Testis (tissue), 3 donors: Measurements from ENCODE around the gene LRRC27. TPM values are rescaled to one million over a fixed set of nuclear protein-coding genes. Genes with fewer than 3 reads are reported as not detected.

Experiments
- DNase-seq: peaks from one replicate; pipeline ENCODE4 v3.0.0-alpha.2; 2019
- H3K27ac ChIP-seq, 2 donors: fragments of 200-600 bp; sonication (generic); one replicate each; pipeline ENCODE4 v1.5.1; 2019
- H3K27me3 ChIP-seq: fragments of 200-600 bp; sonication (generic); one replicate; pipeline ENCODE4 v1.5.1; 2019
- H3K36me3 ChIP-seq: fragments of 200-600 bp; sonication (generic); one replicate; pipeline ENCODE4 v1.5.1; 2017; ENCODE audit warnings: low read depth; ENCODE audit errors: missing control alignments
- H3K4me1 ChIP-seq: fragments of 200-600 bp; sonication (generic); one replicate; pipeline ENCODE4 v1.5.1; 2019
- H3K4me3 ChIP-seq, 2 donors: fragments of 200-600 bp; sonication (generic); one replicate each; pipeline ENCODE4 v1.5.1; 2017 to 2019
- H3K9me3 ChIP-seq: fragments of 200-600 bp; sonication (generic); one replicate; pipeline ENCODE4 v1.5.1; 2017
- CTCF ChIP-seq, 3 experiments: fragments of 450-650 bp in 2 of 3; fragments of 200-600 bp in 1 of 3; sonication (generic) in 1 of 3; IDR thresholded peaks; one replicate each; pipeline ENCODE4 v1.5.1; 2016 to 2019; ENCODE audit warnings: antibody characterized with exemption in 3 of 3, mild to moderate bottlenecking in 2 of 3, moderate library complexity in 1 of 3
- POLR2A ChIP-seq: fragments of 450-650 bp; IDR thresholded peaks from one replicate; pipeline ENCODE4 v1.6.1; 2017; ENCODE audit warnings: antibody characterized with exemption, mild to moderate bottlenecking, moderate library complexity
- WGBS, 2 donors: methylation state at CpG; one replicate each; pipeline ENCODE4 v1.1.5; 2018; 5-methylcytosine and 5-hydroxymethylcytosine counted together
- intact Hi-C: fragments of 100-400 bp; cut with DNase I; formaldehyde crosslinking; loops from one replicate; pipeline ENCODE4 v1.15.1; 2023; ENCODE audit warnings: low total_unique reads
- polyA plus RNA-seq: library from polyadenylated mRNA; stranded (reverse); fragments of 350-450 nt; fragmentation: Illumina TruSeq; extraction: RNeasy Lipid Tissue Mini Kit (QIAGEN cat#74804); gene quantifications from one replicate; pipeline ENCODE4 v1.2.3, GENCODE V29; 2014; ENCODE audit warnings: low read depth, low replicate concordance; ENCODE audit not compliant: insufficient read depth
- total RNA-seq, 2 donors: library from RNA; depleted of rRNA; stranded (reverse); fragments of >200 nt; gene quantifications; one replicate each; pipeline ENCODE4 v1.2.3, GENCODE V29; 2016

LRRC27 gene
- total and polyA plus RNA-seq, 3 donors from 2014 or later = 49.4 to 164 (median 110) TPM

- Histone ChIP-seq H3K27ac (no peak overlapping the region), H3K4me1 (peaks cover 6% of the 10 kb centered on the region), H3K9me3 (no peaks in the 10 kb centered on the region), H3K27me3 (no peaks in the 10 kb centered on the region), H3K4me3 (no peak overlapping the region), H3K36me3 (no peaks in the 10 kb centered on the region)
- 96 to 97% methylated on average over 4 to 11 of the region's 11 CpGs for WGBS, 2 donors
- no peak for DNase-seq
- intact Hi-C loops = no loop called here
- no peak for TF ChIP-seq CTCF (IDR thresholded peaks at IDR 0.05)
- no peak for TF ChIP-seq POLR2A
These were observed 96.5 kb downstream of the LRRC27 start for GRCh38 chr10:132428486-132428995.

Other genes with a start within 250 kb of the LRRC27 start
- gene DPYSL4, start 145.2 kb upstream of the LRRC27 start, total RNA-seq = 10 to 100 TPM; 11.7 to 21.0 TPM
- gene DPYSL4, start 145.2 kb upstream of the LRRC27 start, polyA plus RNA-seq = 13.9 TPM
- 10 to 100 TPM; 33.9 to 34.2 TPM for gene STK32C, start 24.2 kb upstream of the LRRC27 start, total RNA-seq
- gene STK32C, start 24.2 kb upstream of the LRRC27 start, polyA plus RNA-seq = 49.0 TPM
- 10 to 100 TPM; 32.6 to 45.1 TPM for gene PWWP2B, start 65.0 kb downstream of the LRRC27 start, total RNA-seq
- 16.0 TPM for gene PWWP2B, start 65.0 kb downstream of the LRRC27 start, polyA plus RNA-seq
- 100 to 1,000 TPM in 1 of 2 donors, 10 to 100 TPM in 1; 73.0 to 103 TPM for gene INPP5A, start 205.6 kb downstream of the LRRC27 start, total RNA-seq
- gene INPP5A, start 205.6 kb downstream of the LRRC27 start, polyA plus RNA-seq = 54.1 TPM